NCI-H748 treated with DMSO at 0.1 percent for 48 hours (cell line): ENCODE measurements around the gene BAZ2A.
"Not testable (repeated sequence)": the region's sequence is repeated elsewhere in the genome, so short reads cannot be mapped to it uniquely, and the experiment has no call there.

Source experiments
- DNase-seq: peaks from one replicate; lab custom pipeline; 2025; lab: John Stamatoyannopoulos, UW

The BAZ2A gene

GRCh38 chr12:56630180-56630632 lies at the start of gene BAZ2A:
Gene BAZ2A, minus strand, starts transcription at chr12:56630326. Its CDS starts 12,796 bp downstream, at chr12:56617530.
- peak; percentile 85 for DNase-seq

GRCh38 chr12:56678852-56679251 lies 48.7 kb upstream of the BAZ2A start:
- DNase-seq, result no peak

GRCh38 chr12:56677680-56678079 lies 47.6 kb upstream of the BAZ2A start:
- no peak for DNase-seq

GRCh38 chr12:56676851-56677580 lies 46.9 kb upstream of the BAZ2A start:
- DNase-seq, result no peak

GRCh38 chr12:56671608-56672007 lies 41.5 kb upstream of the BAZ2A start:
- no peak for DNase-seq

- no peak for DNase-seq
Measured at GRCh38 chr12:56670836-56671235, 40.7 kb upstream of the BAZ2A start.

- DNase-seq, result no peak
Measured at GRCh38 chr12:56668197-56668457, 38.0 kb upstream of the BAZ2A start.

- no peak for DNase-seq
Measured at GRCh38 chr12:56661979-56662638, 32.0 kb upstream of the BAZ2A start.

GRCh38 chr12:56661560-56661959 lies 31.4 kb upstream of the BAZ2A start:
- no peak for DNase-seq

GRCh38 chr12:56658921-56659320 lies 28.8 kb upstream of the BAZ2A start:
- no peak for DNase-seq

- DNase-seq, result no peak
Measured at GRCh38 chr12:56657416-56658379, 27.6 kb upstream of the BAZ2A start.

GRCh38 chr12:56653781-56654180 lies 23.7 kb upstream of the BAZ2A start:
- not testable (repeated sequence) for DNase-seq

- not testable (repeated sequence) for DNase-seq
Measured at GRCh38 chr12:56648023-56648422, 17.9 kb upstream of the BAZ2A start.

- peak; percentile 99 for DNase-seq
Measured at GRCh38 chr12:56645717-56646446, 15.8 kb upstream of the BAZ2A start, which contains the start of gene ATP5F1B. Gene ATP5F1B, minus strand, starts transcription at chr12:56645984. Its CDS starts 21 bp downstream, at chr12:56645963.

GRCh38 chr12:56645201-56645716 lies 15.1 kb upstream of the BAZ2A start:
- DNase-seq, result no peak

- no peak for DNase-seq
Measured at GRCh38 chr12:56644654-56645053, 14.5 kb upstream of the BAZ2A start.

GRCh38 chr12:56641219-56641618 lies 11.1 kb upstream of the BAZ2A start:
- no peak for DNase-seq

GRCh38 chr12:56637621-56638020 lies 7.5 kb upstream of the BAZ2A start:
- DNase-seq, result no peak

GRCh38 chr12:56636675-56637540 lies 6.8 kb upstream of the BAZ2A start:
- DNase-seq, result peak; percentile 98
